Mucosa of descending colon (tissue), 3 donors: Measurements from ENCODE around the gene PNPLA7. TPM values are rescaled to one million over a fixed set of nuclear protein-coding genes. Genes with fewer than 3 reads are reported as not detected.

ENCODE experiments used
- ATAC-seq: fragments of 200-7000 bp; cut with Tn5 transposase; one replicate; pipeline ENCODE4 v1.9.1; 2020; ENCODE audit warnings: mild to moderate bottlenecking, moderate library complexity
- DNase-seq, 3 donors: peaks; one replicate each; pipeline ENCODE4 v3.0.0-alpha.2; 2020
- H3K36me3 ChIP-seq: fragments of 200-600 bp; one replicate; pipeline ENCODE4 v1.8.0; 2021; ENCODE audit warnings: low read depth, mild to moderate bottlenecking
- H3K4me1 ChIP-seq: fragments of 200-600 bp; one replicate; pipeline ENCODE4 v1.8.0; 2021; ENCODE audit warnings: low read depth, mild to moderate bottlenecking
- H3K4me3 ChIP-seq: fragments of 200-600 bp; one replicate; pipeline ENCODE4 v1.8.0; 2021; ENCODE audit warnings: mild to moderate bottlenecking
- H3K9me3 ChIP-seq: fragments of 200-600 bp; one replicate; pipeline ENCODE4 v1.8.0; 2021; ENCODE audit warnings: mild to moderate bottlenecking
- intact Hi-C, 2 donors: fragments of 100-400 bp; cut with DNase I in 1 of 2; cut with micrococcal nuclease in 1 of 2; formaldehyde crosslinking; loops; one replicate each; pipeline versions ENCODE4 v1.11.0 to v1.11.1; 2022; cut with DNase I, micrococcal nuclease
- total RNA-seq, 3 donors: library from RNA; stranded (reverse); fragmentation: NEBNext Ultra II Directional in 2 of 3; extraction: Animal tissue kit (Norgen Biotek cat#: 25700) in 2 of 3; gene quantifications; one replicate each; pipeline versions ENCODE4 v1.2.1 to v1.2.4, GENCODE V29; 2021 to 2023
- TF ChIP-seq, protein P1 (sequence below): fragments of 200-600 bp; IDR thresholded peaks from one replicate; pipeline ENCODE4 v1.8.0; 2022; ENCODE audit warnings: antibody characterized with exemption, mild to moderate bottlenecking
- donor health status: DM: no; HTN: no; CAD: no; lungs with moderate emphysema.
- donor health status: DM: no; HTN: no; CAD: no.
- donor health status: DM: no; HTN: yes; CAD: no.

Gene PNPLA7
- total RNA-seq, 3 donors from 2014 or later: 16.7 to 27.4 (median 17.2) TPM

GRCh38 chr9:137465720-137466388 is 84.3 kb downstream of the PNPLA7 start:
- TF ChIP-seq, protein P1, sequence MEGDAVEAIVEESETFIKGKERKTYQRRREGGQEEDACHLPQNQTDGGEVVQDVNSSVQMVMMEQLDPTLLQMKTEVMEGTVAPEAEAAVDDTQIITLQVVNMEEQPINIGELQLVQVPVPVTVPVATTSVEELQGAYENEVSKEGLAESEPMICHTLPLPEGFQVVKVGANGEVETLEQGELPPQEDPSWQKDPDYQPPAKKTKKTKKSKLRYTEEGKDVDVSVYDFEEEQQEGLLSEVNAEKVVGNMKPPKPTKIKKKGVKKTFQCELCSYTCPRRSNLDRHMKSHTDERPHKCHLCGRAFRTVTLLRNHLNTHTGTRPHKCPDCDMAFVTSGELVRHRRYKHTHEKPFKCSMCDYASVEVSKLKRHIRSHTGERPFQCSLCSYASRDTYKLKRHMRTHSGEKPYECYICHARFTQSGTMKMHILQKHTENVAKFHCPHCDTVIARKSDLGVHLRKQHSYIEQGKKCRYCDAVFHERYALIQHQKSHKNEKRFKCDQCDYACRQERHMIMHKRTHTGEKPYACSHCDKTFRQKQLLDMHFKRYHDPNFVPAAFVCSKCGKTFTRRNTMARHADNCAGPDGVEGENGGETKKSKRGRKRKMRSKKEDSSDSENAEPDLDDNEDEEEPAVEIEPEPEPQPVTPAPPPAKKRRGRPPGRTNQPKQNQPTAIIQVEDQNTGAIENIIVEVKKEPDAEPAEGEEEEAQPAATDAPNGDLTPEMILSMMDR: no peak
- no peaks in the 10 kb centered on the region for H3K4me1 ChIP-seq
- ATAC-seq (no peak), DNase-seq (peak in 2 of 3 donors; percentile 8 to 31)
- intact Hi-C loops: no loop called here
- no peaks in the 10 kb centered on the region for H3K9me3 ChIP-seq
- H3K4me3 ChIP-seq: no peak overlapping the region
- H3K36me3 ChIP-seq: no peaks in the 10 kb centered on the region

- intact Hi-C loops: no loop called here
- Histone ChIP-seq H3K9me3 (no peaks in the 10 kb centered on the region), H3K4me1 (no peaks in the 10 kb centered on the region), H3K36me3 (no peaks in the 10 kb centered on the region), H3K4me3 (no peak overlapping the region)
- DNase-seq (peak in 1 of 3 donors; percentile 49), ATAC-seq (no peak)
- TF ChIP-seq, protein P1: no peak
These were observed 85.0 kb downstream of the PNPLA7 start for GRCh38 chr9:137465000-137465719.

DNA sequence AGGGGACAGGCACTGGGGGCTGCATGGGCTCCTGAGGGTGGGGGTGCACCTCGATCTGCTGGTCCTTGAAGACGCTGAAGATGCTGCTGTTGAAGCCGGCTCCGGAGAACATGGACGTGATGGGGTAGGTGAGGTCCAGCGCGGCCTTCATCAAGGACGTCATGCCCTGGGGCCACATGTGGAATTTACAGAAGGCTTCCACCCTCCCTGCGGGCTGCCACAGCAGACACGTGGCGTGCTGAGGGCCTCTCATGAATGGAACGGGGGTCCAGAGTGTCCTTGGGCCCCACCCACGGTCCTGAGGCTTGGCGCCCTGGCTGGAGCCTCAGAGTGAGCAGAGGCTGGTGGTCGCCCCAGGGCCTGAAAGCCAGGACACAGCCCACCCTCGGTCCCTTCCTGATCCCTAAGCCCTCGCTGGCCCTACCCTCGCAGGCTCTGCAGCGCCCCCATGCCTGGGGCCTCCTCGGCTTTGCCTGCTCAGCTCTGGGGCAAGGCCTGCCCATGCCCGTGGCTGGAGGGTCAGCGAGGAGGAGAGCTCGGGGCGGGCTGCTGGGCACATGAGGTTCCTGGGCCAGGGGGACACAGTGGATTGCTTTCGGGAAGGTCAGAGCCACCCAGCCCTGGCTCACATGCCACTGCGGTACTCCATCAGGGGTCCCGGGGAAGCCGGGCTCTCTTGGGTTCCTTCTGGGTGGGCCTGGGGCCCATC is 85.8 kb downstream of the PNPLA7 start:
- Histone ChIP-seq H3K4me1 (peaks cover 3% of the 10 kb centered on the region), H3K9me3 (no peaks in the 10 kb centered on the region), H3K4me3 (no peak overlapping the region), H3K36me3 (no peaks in the 10 kb centered on the region)
- TF ChIP-seq, protein P1: no peak
- peak in 2 of 3 donors; percentile 20 to 55 for DNase-seq
- intact Hi-C loops: no loop called here
- ATAC-seq: no peak

DNA sequence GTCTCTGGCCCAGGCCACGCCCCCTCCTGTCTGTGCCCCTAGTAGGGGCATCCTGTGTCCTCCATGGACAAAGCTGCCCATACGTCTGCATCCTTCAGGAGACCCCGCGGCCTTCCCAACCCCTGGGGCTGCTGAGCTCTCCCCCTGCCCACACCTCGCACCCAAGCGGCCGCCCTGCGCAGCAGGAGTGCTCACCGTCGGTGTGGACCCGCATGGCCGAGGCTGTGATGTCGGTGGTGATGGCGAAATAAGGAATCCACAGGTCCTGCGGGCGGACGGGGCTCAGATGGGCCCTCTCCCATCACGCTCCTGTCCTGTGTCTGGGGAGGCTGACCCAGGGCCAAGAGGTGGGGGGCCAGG is 86.3 kb downstream of the PNPLA7 start:
- peak in 1 of 3 donors; percentile 45 for DNase-seq
- peaks cover 4% of the 10 kb centered on the region for H3K4me1 ChIP-seq
- TF ChIP-seq, protein P1: no peak
- no peaks in the 10 kb centered on the region for H3K36me3 ChIP-seq
- no peaks in the 10 kb centered on the region for H3K9me3 ChIP-seq
- intact Hi-C loops: no loop called here
- no peak overlapping the region for H3K4me3 ChIP-seq
- ATAC-seq: no peak

DNA sequence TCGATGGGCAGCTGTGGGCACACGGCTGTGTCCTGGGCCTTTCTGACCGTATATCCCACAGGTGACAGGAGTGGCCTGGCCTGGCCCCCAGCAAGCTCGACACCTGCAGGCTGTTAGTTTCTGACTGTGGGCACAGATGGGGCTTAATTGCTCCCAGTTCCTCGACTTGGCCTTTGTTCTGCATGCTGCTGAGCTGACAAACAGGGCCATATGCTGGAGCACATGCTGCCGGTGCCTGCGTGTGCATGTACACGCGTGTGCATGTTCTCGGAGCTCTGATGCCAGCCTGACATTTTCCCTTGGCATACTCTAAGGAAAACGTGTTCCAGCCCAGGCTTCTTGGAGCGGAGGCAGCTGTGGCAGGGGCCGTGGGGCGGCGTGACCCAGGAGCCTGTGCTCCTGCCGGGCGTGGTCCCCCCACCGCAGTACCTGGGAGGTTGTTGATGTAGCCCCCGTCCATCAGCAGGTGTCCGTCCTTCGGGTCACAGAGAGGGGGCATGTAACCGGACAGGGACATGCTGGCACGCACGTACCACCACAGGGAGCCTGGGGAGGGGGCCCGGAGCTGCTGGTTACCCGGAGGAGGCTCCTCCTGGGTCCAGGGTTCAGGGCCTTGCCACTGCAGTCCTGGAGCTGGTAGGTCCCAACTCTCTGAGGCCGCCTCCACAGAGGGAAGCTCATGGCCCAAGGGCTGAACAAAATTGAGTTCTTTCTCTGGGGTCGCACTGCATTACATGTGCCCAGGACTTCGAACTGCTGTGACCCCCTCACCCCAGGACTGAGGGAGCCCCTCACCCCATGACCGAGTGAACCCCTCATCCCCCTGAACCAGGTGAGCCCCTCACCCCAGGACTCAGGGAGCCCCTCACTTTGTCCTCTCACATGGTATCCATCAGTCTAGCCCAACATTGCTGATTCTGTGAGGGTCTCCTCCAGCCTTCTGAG is 86.9 kb downstream of the PNPLA7 start:
- DNase-seq (peak in 2 of 3 donors; percentile 25 to 50), ATAC-seq (no peak)
- no peaks in the 10 kb centered on the region for H3K9me3 ChIP-seq
- no peaks in the 10 kb centered on the region for H3K36me3 ChIP-seq
- intact Hi-C loops: no loop called here
- peaks cover 8% of the 10 kb centered on the region for H3K4me1 ChIP-seq
- TF ChIP-seq, protein P1: no peak
- H3K4me3 ChIP-seq: no peak overlapping the region
